Adipose tissue (tissue), 3 donors: Measurements from ENCODE around the gene OVOL1. TPM values are rescaled to one million over a fixed set of nuclear protein-coding genes. Genes with fewer than 3 reads are reported as not detected.
"Not testable (repeated sequence)": the region's sequence is repeated elsewhere in the genome, so short reads cannot be mapped to it uniquely, and the experiment has no call there.

Experiments
- H3K27ac ChIP-seq: one replicate; pipeline ENCODE4 v1.5.1; 2013; ENCODE audit warnings: low read depth, low read length
- WGBS, 3 donors: extraction: QIAGEN DNeasy Blood & Tissue Kit; methylation state at CpG; one replicate each; pipeline ENCODE4 v1.1.7; 2013; 5-methylcytosine and 5-hydroxymethylcytosine counted together
- polyA plus RNA-seq, 3 donors: library from polyadenylated mRNA; stranded (reverse); fragments of 200-250 nt; gene quantifications; one replicate each; pipeline ENCODE4 v1.2.3, GENCODE V29; 2013
- donor health status: healthy with polysubstance abuse.
- donor health status: Bipolar disorder and iron deficiency.
- donor health status: healthy.

OVOL1 gene
- polyA plus RNA-seq = under 1 TPM in 2 of 3 donors, not detected in 1; 0.21 to 0.68 TPM

DNA sequence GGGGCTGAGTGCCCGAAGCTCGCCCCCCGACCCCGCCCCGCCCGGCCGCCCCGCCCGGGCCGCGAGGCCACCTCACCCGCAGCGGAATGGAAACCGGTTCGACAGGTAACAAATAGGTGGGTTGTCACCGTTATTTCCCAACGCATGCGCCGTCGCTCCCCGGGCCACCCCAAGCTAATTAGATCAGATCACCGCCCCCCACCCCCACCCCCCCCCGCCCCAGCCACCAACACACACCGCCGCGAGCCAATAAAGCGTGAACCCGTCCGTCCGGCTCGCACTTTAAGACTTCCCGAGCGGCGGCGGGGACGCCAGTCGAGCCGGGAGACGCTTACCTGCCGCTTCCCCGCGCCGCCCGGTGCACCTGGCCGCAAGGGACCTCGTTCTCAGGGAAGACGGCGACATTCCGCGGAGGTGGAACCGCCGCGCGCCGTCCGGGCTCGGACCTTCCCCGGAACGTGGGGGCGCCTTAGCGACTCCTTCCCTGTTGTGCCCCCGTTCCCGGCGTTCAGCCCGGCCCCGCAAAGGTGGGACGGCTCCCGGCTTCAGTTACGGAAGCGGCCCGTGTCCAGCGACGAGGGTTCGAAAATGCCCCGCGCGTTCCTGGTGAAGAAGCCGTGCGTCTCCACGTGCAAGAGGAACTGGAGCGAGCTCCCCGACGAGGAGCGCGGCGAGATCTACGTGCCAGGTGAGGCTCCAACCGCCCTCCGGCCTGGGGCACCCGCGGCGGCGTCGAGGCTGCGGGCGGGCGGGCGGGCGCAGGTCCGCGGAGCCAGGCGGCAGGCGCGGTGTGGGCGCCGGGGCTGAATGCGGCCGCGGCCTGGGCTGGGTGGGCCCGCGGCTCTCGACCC is at the start of gene OVOL1:
Gene OVOL1, plus strand, starts transcription at position 278 of the 851 bp plus-strand sequence. Its CDS starts 311 bp downstream, at position 589.
- no peak within 1 kb of the TSS for H3K27ac ChIP-seq
- WGBS, 3 donors = 1 to 2% (median 1%) methylated on average over 90 to 112 of the region's 112 CpGs

DNA sequence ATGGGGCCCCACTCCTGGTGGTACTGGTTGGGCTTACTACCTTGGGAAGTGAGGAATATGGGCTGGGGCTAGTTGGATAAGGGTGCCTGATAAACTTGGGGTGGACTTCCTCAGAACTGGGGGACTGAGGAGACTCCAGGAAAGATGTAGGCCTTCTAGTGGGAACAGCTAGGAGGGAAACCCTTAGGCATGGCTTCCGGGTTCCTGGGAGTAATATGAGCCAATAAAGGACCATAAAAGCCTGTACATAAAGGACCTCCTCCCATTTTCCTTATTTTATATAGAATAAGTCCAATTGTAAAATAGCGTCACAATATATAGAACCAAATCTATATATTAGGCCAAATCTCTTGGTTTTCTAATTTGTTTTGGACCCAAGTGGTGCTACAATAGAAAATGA is 47.8 kb upstream of the OVOL1 start:
- 84 to 93% (median 87%) methylated on average over 2 of the region's 2 CpGs for WGBS, 3 donors
- H3K27ac ChIP-seq = no peak overlapping the region

DNA sequence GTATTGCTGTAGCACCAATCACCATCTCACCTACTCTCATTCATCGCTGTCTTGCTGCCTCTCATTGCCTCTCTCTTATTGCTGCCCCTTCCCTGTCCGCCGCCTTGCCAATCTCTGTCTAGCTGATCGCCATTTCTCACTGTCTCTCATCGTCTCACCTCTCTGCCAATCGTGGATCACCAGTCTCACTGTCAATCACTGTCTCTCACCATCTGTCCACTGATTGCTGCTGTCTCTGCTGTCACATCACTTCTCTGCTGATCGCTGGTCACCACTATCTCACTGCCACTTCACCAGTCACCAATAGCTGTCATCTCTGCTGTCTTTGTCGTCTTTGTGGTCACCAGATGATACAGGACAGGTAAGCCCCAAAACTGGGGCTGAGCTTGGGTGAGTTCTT is 45.7 kb upstream of the OVOL1 start:
- no peak overlapping the region for H3K27ac ChIP-seq
- WGBS, 3 donors = 73 to 86% (median 84%) methylated on average over 8 of the region's 8 CpGs

DNA sequence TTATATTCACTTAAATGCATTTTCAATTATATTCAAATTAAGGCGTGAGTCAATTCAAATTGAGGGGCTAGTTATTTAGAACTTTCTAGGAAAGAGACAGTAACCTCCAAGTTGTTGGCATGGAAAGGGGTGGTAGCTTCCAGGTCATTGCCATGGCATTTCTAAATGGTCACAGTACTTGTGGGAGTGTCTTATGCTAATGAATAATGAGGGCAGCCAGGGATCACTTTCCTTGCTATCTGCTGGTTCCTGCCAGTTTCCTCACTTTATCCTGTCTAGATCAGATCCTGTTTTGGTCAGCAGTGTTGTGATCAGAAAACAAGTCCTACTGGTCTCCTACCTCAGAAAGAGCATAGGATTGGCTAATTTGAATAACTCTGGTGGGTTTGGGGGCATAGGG is 44.5 kb upstream of the OVOL1 start:
- 82 to 88% (median 85%) methylated on average over 1 of the region's 1 CpG for WGBS, 3 donors
- H3K27ac ChIP-seq = no peak overlapping the region

DNA sequence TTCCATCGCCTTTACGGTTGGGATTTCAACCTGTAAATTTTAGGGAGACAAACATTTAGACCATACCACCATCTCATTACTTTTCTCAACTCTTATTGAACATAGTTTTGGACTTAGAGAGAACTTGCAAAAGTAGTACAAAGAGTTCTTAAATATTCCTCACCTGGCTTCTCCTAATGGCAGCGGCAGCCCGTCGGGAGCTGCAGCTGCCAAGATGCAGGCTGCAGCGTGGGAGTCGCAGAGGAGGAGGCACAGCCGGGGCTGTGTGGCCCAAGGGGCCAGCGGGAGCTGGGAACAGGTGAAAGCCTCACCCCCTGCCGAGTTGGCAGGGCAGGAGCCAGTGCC is 43.2 kb upstream of the OVOL1 start:
- 69 to 85% (median 71%) methylated on average over 10 of the region's 10 CpGs for whole genome bisulfite sequencing, 3 donors
- no peak overlapping the region for H3K27ac ChIP-seq

DNA sequence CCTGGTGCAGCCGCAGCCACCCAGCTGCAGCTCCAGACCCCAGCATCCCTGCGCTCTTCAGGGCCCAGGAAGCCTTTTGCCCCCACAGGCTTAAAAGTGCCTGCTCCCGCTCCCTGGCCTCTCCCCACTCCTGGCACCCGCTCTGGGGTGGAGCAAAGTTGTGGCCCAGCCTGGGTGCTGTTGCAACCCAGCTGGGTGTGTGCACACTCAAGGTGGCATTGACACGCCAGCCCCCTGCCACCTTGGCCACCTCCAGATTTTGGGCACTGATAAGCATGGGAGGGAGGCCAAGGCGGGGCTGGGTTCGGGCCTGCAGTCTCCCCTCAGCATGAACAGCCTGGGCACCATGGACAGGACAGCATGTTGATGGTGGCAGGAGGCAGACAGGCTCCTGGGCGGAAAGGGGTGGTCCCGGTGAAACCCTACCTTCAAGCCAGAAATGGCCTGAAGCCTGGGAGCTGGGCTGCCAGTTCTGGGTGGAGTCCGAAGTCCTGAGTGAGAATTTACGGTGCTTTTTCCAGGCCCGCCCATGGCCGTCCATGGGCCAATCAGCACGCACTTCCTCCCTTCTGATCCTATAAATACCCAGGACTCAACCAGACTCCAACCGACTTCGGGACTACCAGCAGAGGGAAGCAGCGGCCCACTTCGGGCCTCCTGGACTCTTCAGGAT is 42.7 kb upstream of the OVOL1 start:
- H3K27ac ChIP-seq = no peak overlapping the region
- WGBS, 3 donors = 67 to 79% (median 77%) methylated on average over 18 of the region's 18 CpGs

DNA sequence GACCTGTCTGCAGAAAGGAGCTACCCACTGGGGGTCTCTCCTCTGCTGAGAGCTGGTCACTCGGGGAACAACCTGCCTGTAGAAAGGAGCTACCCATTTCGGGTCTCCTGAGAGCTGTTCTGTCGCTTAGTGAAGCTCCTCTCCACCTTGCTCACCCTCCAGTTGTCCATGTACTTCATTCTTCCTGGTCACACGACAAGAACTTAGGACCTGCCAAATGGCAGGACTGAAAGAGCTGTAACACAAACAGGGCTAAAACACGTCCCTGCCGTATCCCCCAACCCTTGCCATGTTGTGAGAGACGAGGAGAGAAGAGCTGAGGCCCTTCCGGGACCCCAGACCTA is 42.2 kb upstream of the OVOL1 start:
- 74 to 78% (median 76%) methylated on average over 8 of the region's 8 CpGs for WGBS, 3 donors
- no peak overlapping the region for H3K27ac ChIP-seq

DNA sequence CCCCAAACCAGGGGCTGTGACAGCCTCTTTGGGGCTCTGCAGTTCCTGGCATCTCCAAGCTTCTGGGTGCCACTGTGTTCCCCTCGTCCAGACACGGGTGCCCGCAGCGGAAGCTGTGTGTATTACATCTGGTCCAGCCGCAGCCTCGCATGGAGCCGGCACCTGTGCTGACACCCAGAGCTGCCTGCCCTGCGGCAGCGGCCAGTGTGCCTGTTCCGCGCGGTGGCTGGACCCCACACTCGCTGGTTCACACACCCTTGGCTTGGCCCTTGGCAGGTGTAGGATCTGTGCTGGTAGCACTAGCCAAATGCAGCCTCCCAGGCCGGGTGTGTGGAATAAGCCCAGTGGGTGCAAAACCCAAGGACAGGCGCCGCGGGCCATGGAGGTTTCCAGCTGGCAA is 41.8 kb upstream of the OVOL1 start:
- WGBS, 3 donors = 85 to 93% (median 91%) methylated on average over 17 of the region's 17 CpGs
- no peak overlapping the region for H3K27ac ChIP-seq

DNA sequence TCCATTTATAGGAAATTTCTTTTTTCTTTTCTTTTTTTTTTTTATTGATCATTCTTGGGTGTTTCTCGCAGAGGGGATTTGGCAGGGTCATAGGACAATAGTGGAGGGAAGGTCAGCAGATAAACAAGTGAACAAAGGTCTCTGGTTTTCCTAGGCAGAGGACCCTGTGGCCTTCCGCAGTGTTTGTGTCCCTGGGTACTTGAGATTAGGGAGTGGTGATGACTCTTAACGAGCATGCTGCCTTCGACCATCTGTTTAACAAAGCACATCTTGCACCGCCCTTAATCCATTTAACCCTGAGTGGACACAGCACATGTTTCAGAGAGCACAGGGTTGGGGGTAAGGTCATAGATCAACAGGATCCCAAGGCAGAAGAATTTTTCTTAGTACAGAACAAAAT is 24.7 kb upstream of the OVOL1 start:
- 70 to 74% (median 71%) methylated on average over 4 to 5 of the region's 5 CpGs for WGBS, 3 donors
- not testable (repeated sequence) for H3K27ac ChIP-seq

DNA sequence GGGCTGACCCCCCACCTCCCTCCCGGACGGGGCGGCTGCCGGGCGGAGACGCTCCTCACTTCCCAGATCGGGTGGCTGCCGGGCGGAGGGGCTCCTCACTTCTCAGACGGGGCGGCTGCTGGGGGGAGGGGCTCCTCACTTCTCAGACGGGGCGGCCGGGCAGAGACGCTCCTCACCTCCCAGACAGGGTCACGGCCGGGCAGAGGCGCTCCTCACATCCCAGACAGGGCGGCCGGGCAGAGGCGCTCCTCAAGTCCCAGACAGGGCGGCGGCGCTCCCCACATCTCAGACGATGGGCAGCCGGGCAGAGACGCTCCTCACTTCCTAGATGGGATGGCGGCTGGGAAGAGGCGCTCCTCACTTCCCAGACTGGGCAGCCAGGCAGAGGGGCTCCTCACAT is 24.0 kb upstream of the OVOL1 start:
- not testable (repeated sequence) for H3K27ac ChIP-seq
- WGBS, 3 donors = 86 to 94% (median 91%) methylated on average over 9 to 29 of the region's 29 CpGs

DNA sequence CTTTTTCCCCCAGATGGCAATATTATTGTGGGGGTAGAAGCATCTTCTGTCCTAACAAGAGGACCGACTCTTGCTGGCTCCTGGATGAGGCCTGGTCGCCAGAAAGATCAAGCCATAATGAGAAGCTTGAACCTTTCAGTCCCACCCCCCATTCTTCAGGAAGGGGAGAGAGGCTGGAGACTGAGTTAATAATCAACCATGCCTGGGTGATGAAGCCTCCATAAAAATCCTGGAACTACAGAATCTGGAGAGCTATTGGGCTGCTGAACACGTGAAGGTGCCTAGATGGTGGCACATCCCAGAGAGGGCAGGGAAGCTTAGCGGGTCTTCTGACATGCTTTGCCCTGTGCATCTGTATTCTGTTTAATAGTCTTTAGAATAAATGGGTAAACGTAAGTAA is 22.4 kb upstream of the OVOL1 start:
- no peak overlapping the region for H3K27ac ChIP-seq
- 53 to 87% (median 81%) methylated on average over 5 of the region's 5 CpGs for WGBS, 3 donors

DNA sequence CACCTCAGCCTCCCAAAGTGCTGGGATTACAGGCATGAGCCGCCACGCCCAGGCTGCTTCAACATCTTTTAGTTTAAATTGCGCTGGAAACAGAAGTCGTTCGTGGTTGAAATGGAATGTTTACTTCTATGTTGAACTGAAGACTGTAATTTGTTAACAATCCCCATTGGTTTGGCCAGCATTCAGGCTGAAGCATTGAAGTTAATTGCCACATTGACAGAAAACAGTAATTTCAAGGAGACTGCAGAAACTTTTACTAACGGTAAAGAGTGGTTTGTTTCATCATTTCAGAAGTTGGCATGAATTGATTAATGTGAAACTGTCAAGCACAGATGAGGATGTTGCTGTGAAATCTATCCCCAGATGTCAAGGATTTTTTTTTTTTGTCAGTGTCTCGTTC is 20.3 kb upstream of the OVOL1 start:
- 37 to 70% (median 44%) methylated on average over 7 of the region's 7 CpGs for WGBS, 3 donors
- H3K27ac ChIP-seq = no peak overlapping the region

DNA sequence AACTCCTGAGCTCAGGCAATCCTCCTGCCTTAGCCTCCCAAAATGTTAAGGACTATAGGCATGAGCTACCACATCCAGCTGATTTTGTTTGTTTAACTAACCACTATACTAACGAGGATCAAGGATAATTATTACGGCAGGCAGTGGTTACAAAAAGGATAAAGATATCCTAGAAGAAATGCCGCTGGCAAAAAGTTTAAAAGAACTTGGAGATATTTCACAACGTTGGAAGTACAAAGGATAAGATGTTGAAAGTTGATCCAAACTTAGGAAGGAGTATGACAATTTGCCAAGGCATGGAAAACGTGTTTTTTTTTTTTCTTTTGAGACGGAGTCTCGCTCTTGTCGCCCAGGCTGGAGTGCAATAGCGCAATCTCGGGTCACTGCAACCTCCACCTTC is 19.5 kb upstream of the OVOL1 start:
- 65 to 79% (median 69%) methylated on average over 10 of the region's 10 CpGs for WGBS, 3 donors
- H3K27ac ChIP-seq = no peak overlapping the region

DNA sequence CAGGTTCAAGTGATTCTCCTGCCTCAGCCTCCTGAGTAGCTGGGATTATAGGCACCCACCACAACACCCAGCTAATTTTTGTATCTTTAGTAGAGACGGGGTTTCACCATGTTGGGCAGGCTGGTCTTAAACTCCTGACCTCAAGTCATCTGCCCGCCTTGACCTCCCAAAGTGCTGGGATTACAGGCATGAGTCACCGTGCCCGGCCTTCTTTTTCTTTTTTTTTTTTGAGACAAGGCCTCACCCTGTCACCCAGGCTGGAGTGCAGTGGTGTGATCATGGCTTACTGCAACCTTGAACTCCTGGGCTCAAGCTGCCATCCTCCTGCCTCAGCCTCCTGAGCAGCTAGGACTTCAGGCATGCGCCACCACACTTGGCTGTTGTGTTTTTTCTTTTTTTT is 19.1 kb upstream of the OVOL1 start:
- WGBS, 3 donors = 67 to 89% (median 75%) methylated on average over 5 of the region's 5 CpGs
- not testable (repeated sequence) for H3K27ac ChIP-seq

DNA sequence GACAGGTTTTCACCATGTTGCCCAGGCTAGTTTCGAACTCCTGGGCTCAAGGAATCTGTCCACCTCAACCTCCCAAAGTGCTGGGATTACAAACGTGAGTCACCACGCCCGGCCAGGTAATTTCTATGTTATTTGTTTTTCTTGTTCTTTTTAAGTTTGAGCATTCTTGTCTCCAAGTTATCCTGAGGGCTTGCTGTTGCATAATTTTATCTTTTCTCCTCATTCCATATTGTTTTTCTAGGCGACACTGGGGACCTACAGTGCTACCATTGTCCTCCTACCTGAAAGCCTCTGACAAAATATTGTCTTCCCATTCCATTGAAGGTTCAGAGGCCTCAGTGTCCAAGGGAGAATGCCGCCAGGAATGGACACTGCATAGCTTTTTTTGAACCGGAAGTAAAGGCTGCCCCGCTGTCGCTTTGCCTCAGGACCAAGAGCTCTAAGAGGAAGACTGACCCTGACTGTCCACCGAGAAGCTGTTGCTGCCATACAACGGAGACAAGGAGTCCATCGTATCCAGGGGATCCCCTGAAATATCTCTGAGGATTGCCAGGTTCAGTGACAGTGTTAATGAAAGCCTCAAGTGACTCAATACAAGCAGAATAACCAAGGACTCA is 15.8 kb upstream of the OVOL1 start:
- 85 to 90% (median 87%) methylated on average over 12 of the region's 12 CpGs for WGBS, 3 donors
- H3K27ac ChIP-seq = no peak overlapping the region

DNA sequence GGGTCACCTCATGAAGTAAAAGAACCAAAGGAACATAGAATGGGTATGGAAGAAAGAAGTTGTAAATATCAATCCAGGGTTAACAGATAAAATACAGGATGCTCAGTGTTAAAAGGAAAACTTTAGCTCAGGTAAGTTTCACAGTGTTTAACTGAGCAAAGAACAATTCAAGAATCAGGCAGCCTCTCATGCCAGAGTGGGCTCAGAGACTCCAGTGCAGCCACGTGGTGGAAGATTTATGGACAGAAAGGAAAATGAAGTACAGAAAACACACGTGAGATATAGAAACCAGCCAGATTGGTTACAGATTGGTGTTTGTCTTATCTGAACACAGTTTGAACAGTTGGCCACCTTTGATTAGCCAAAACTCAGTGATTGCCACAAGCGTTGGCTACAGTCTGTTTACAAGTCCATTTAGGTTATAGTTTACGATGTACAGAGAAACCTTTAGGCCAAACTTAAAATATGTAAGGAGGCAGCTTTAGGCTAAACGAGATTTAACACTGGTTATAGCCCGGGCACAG is 15.2 kb upstream of the OVOL1 start:
- 40 to 67% (median 62%) methylated on average over 6 of the region's 6 CpGs for WGBS, 3 donors
- H3K27ac ChIP-seq = no peak overlapping the region

DNA sequence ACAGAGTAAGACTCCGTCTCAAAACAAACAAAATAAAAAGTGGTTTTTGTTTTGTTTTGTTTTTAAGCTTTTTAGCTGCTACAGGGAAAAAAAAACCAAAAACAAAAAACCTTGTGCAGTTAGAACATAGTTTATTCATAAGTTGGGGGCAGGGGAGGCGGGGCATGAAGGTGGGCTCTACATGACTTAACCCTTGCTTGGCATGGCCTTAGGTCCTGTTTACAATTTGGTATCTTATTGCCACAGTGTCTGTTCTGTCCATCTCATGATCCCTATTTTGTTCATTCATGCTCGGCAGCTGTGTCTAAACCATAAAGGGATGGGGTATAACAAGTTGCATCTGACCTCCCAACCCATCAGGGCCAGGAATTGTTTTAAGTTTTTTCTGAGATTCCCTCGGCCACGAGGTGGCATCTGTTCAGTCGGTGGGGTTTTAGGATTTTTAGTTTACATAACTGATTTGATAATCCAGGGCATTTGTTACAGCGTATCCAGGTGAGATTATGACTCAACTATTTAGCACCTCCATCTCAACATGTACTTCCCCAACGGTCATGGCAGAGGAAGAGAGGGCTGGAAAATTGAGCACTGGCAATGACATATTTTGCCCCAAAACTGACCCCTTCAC is 13.0 kb upstream of the OVOL1 start:
- WGBS, 3 donors = 47 to 60% (median 57%) methylated on average over 8 of the region's 8 CpGs
- no peak overlapping the region for H3K27ac ChIP-seq

DNA sequence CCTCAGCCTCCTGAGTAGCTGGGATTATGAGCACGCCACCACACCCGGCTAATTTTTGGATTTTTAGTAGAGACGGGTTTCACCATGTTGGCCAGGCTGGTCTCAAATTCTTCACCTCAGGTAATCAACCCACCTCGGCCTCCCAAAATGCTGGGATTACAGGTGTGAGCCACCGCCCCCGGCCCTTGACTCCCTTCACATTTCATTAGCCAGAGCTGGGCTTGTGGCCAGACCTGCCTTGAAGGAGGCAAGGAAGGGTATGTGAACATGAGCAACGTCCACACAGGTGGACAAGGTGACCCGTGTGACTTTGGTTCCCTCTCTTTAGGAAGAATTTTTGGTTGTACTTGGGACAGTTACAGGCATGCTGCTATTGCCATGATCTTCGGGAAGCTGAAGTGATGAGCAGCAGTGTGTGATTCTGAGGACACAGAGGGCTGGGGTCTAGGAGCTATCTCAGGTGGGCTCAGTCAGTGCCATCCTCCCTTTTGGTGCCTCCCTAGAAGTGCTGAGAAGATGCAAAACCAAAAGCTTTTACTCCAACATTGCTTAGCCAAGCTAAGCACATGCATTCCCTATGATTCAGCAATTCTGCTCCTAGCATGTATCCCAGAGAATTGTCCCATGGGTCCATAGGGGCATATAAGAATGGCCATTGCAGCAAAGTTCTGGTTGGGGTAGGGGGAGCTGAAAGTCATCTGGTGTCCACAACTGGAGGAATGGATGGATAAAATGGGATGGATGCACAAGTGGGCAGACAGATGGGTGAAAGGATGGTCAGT is 12.1 kb upstream of the OVOL1 start:
- no peak overlapping the region for H3K27ac ChIP-seq
- 85 to 89% (median 87%) methylated on average over 9 of the region's 9 CpGs for WGBS, 3 donors
